ENCODE measurements around the gene KSR2.

Gene KSR2

DNA sequence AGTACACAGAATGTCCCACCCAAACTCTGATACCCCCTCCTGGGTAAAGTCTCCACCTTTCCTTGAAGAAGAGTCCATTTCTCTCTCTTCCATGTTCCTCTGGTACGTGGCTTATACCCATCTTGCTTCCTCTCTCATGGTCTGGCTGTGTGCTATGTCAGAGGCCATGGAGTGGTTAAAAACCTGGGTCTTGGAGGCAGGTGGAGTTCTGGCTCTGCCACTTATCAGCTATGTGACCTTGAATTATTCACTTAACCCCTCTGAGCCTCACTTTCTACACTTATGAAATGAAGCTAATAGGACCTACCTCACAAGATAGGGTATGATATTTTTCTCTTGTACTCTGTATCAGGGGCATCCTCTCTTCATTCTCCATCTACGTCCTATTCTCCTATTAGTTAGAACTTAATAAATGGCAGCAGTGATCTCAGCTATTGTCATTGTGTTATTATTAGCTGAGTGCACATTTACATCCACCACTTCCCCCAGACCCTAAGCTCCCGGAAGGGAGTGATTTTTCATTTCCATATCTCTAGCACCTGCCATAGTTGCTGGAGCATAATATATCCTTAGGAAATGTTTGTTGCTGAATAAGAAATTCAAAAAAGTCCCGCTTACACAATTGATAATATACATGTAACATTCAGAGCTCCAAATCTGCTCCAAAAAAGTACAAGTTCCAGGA lies 547.6 kb downstream of the KSR2 start:
- H3K4me3 ChIP-seq (ENCODE audit: low read depth, low read length), result no peak overlapping the region
- DNase-seq (ENCODE audit: low read depth), result no peak
- TF ChIP-seq CTCF (IDR thresholded peaks at IDR 0.05; ENCODE audit: insufficient read depth, low read depth, low read length, missing control alignments), result no peak

DNA sequence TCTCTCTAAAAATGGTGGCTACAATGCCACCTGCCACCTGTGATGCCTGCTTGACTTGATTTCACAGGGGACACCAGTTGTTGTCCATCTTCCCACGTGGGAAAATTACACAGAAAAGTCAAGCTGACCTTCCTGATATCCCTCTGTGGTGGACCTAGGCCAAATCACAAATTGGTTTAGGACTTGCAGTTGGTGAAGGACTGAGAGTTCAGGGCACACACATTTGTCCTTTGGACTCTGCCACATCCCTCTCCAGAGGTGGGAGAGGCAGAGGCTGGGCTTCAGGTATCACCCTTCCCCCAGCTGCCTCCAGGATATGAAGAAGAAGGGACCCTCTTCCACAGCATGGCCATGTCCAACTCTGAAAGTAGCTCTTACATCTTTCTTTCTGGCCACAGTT lies 551.8 kb downstream of the KSR2 start:
- H3K4me3 ChIP-seq (ENCODE audit: low read depth, low read length), result no peak overlapping the region
- no peak for TF ChIP-seq CTCF (IDR thresholded peaks at IDR 0.05; ENCODE audit: insufficient read depth, low read depth, low read length, missing control alignments)
- DNase-seq (ENCODE audit: low read depth), result no peak

DNA sequence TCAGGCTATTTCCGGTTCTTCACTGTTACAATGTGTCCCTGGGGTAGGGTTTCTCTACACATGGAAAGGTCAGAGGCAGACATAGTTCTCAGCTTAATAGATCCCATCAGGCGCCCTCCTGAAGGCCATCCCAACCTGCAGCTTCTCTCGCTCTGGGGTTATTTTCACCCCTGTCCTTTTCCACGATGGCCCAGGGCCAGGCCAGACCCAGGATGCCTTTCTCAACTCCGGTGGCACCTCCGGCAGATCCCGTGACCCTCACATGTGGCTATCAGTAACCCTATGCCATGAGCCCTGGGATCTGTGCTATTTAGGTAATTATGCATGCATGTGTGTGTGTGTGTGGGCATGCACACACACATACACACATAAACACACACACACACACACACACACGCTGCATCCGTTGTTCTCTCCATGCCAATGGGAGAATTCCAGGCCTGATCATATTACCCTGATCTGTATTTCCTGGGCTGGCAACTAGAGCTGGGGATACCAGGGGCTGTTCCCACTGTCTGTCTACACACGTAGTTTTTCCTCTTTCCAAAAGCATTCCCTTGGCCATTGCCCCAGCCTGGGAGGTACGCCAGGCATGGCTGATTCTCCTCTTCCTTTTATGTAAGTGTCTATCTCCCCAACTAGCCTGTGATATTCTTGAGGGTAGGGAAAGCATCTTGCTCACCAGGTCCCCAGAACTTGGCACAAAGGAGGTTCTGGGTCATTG lies 556.2 kb downstream of the KSR2 start:
- no peak for TF ChIP-seq CTCF (IDR thresholded peaks at IDR 0.05; ENCODE audit: insufficient read depth, low read depth, low read length, missing control alignments)
- no peak overlapping the region for H3K4me3 ChIP-seq (ENCODE audit: low read depth, low read length)
- no peak for DNase-seq (ENCODE audit: low read depth)

- no peak for TF ChIP-seq CTCF (IDR thresholded peaks at IDR 0.05; ENCODE audit: insufficient read depth, low read depth, low read length, missing control alignments)
- DNase-seq (ENCODE audit: low read depth), result no peak
Observed at GRCh38 chr12:117409286-117409685, 559.5 kb downstream of the KSR2 start.

DNA sequence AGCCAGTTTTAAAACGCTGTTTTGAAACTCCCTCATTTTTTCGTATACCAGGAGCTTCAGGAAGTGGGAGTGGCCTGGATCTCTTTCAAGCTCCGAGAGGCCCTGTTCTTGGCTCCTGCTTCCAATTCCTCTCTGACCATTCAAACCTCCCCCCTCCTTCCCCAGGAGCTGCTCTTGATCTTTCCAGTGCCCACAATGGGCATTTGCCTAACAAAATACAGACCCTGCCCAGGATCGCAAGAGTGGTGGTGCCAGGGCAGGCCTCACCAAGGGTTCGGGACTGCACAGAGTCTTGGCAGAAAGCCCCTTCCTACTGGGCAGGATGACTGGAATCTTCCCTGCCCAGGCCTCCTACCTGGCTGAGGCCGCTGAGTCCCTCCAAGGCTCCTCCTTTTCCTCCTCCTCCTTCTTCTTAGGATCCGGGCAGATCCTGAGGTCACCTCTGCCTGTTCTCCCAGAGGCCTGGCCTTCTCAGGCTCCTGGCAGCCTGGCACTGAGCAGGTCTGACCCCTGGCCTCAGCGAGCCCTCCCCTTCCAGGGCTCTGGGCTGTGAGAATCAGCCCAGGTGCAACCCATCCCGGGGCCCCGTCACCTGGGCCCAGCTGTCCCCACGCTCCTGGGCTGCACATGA lies 560.5 kb downstream of the KSR2 start:
- TF ChIP-seq CTCF (IDR thresholded peaks at IDR 0.05; ENCODE audit: insufficient read depth, low read depth, low read length, missing control alignments), result no peak
- H3K4me3 ChIP-seq (ENCODE audit: low read depth, low read length), result no peak overlapping the region
- no peak for DNase-seq (ENCODE audit: low read depth)

More at GRCh38 chr12:117409286-117409685, 559.5 kb downstream of the KSR2 start:
- H3K4me3 ChIP-seq (ENCODE audit: low read depth, low read length), result no peak overlapping the region

- no peak for TF ChIP-seq CTCF (IDR thresholded peaks at IDR 0.05; ENCODE audit: insufficient read depth, low read depth, low read length, missing control alignments)
- DNase-seq (ENCODE audit: low read depth), result no peak
- no peak overlapping the region for H3K4me3 ChIP-seq (ENCODE audit: low read depth, low read length)
Observed at GRCh38 chr12:117404940-117405339, 563.9 kb downstream of the KSR2 start.
